AG10803 (cell line): ENCODE data around the gene DCTD.

Experiments used
- DNase-seq: peaks from one replicate; pipeline ENCODE4 v3.0.0; 2010; ENCODE audit warnings: low read depth
- H3K4me3 ChIP-seq: 2 replicates; pipeline ENCODE4 v1.5.1; 2011; ENCODE audit warnings: mild to moderate bottlenecking, low read length, control low read depth
- TF ChIP-seq, protein P1 (sequence below): conservative IDR thresholded peaks from 2 replicates; pipeline ENCODE4 v1.5.1; 2011; ENCODE audit warnings: mild to moderate bottlenecking, low read length, control low read depth, inconsistent platforms

Gene DCTD

DNA sequence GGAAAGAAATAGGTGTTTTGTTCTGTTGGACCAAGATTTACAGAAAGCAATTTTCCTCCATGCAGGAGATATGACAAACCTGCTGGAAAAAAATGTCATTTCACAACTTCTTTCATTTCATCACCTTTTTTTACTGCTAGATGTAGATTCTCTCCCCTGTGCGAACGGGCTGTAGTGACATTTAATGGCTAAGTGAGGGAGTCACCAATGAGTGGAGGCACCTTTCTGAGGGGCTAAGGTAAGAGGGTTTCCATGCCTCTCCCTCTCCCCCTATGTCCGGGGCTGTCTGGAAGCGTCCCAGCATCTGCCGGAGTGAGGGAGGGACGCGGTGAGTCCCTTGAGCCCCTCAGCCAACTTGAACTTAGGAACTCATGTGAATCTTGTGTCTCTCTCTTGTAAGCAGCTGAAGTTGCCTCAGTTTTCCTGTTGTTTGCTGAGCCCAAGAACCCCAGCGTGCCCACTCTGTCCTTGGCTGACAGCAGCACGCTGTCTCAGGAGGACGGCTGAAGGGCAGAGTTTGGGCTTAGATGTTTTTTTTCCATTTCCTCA is 42.3 kb downstream of the DCTD start:
- H3K4me3 ChIP-seq: no peak overlapping the region
- TF ChIP-seq, protein P1, sequence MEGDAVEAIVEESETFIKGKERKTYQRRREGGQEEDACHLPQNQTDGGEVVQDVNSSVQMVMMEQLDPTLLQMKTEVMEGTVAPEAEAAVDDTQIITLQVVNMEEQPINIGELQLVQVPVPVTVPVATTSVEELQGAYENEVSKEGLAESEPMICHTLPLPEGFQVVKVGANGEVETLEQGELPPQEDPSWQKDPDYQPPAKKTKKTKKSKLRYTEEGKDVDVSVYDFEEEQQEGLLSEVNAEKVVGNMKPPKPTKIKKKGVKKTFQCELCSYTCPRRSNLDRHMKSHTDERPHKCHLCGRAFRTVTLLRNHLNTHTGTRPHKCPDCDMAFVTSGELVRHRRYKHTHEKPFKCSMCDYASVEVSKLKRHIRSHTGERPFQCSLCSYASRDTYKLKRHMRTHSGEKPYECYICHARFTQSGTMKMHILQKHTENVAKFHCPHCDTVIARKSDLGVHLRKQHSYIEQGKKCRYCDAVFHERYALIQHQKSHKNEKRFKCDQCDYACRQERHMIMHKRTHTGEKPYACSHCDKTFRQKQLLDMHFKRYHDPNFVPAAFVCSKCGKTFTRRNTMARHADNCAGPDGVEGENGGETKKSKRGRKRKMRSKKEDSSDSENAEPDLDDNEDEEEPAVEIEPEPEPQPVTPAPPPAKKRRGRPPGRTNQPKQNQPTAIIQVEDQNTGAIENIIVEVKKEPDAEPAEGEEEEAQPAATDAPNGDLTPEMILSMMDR: no peak
- DNase-seq: no peak

DNA sequence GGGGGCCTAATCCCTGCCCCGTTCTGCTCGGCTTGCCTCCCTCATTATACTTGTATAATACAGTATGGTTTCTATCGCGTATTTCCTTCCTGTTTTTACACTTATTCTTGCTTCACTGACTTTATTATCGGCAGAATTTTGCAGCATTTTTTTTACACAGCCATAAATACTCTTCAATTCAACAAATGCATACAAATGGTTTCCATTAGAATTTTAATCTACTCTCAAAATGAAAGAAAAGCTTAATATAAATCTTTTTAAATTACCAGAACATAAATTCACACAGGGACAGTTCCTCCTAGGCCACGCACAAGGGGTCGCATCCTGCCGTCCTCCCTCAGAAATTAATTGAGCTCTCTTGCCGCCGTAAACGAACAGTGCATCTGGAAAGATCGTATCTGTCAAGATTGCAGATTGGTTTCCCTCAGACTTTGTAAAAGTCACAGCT is 42.9 kb downstream of the DCTD start:
- no peak overlapping the region for H3K4me3 ChIP-seq
- no peak for DNase-seq
- TF ChIP-seq, protein P1: no peak

DNA sequence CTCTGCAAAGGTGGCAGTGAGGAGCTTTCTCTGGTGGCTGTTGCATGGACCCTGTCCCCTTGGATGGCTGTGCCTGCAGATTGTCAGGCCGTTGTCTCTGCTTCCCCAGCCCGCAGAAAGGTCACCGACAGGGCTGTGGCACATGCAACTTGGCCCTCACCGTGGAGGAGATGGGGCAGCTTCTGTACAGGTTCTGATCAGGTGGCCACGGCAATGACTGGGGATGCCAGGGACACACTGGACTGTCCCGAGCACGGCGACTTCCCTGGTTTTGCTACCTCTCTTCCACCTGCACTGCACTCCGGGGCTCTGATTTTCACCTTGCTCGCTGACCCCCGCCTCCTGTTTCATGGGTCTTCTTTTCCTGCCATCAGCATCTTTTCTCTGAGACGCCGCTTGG is 43.5 kb downstream of the DCTD start:
- TF ChIP-seq, protein P1: no peak
- DNase-seq: no peak
- H3K4me3 ChIP-seq: no peak overlapping the region

DNA sequence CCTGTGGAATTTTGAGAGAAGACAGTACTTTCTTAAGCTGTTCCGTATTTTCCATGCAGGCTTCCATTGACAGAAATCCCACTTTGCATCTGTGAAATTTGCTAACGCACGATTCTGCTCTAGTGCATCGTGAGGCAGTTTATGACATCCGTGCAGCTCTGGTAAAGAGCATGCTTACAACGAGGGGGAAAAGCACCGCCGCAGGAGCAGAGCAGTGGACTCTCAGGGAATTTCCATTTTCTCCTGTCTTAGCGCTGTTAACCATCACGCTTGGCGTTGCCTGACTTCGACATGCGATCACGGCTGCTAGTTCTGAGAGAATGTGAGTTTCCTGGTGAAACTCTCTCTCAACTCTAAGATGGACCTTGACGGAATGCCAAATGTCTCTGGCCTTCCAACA is 43.9 kb downstream of the DCTD start:
- DNase-seq: no peak
- no peak overlapping the region for H3K4me3 ChIP-seq
- TF ChIP-seq, protein P1: no peak

DNA sequence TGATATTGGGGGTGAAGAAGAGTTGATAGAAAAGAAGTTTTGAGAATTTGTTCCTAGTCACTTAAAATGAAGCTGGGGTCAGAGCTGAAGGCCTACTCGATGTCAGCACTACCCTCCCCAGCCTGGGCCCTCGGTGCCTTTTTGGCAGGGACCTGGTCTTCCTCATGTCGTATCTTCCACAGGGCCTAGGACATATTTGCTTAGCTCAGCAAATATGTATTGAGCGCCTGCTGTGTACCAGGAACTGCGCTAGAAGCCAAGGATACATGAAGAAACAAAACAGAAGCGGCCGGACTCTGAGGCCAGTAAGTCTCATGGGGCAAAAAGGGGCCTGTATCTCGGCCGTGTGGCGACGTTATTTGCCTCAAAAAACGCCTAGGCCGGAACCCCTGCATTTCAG is 44.3 kb downstream of the DCTD start:
- TF ChIP-seq, protein P1: no peak
- no peak for DNase-seq
- H3K4me3 ChIP-seq: no peak overlapping the region

DNA sequence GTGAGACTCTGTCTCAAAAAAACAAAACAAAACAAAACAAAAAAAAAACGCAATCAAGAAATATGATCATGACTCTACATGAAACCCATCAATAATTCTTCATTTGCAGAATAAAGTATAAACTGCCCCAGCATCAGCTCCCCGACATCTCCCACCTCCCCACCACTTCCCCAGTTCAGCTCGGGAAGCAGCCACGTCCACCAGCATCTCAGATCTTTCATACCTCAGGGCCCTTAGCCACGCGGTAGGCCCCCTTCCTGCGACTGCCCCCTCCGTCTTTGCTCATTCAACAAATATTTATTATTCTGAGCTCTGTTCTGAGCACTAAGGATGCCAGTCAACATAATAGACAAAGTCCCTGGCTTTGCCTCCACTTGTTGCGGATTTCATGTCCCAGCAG is 45.6 kb downstream of the DCTD start:
- no peak overlapping the region for H3K4me3 ChIP-seq
- TF ChIP-seq, protein P1: no peak
- DNase-seq: no peak

DNA sequence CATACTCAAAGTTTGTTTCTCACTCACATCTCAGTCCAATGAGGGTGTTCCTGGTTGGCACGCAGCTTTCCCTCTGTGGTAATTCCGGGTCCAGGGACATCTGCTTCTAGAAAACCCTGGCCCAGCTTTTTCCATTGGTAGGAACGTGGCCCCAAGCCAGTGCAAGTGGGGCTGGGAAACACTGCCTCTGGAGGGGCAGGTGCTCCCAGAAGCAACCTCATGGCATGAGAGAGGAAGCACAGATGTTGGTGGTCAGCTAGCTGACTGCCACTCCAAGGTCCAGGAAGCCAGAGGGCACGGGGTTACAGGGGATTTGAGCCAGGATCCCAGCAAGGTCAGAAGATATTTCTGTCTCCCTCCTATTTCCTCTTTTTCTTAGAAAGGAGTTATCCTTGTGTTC is 47.5 kb downstream of the DCTD start:
- H3K4me3 ChIP-seq: no peak overlapping the region
- DNase-seq: no peak
- TF ChIP-seq, protein P1: no peak
